IMR-90 (cell line): ENCODE data around the gene FANK1.

ENCODE experiments used
- CEBPB ChIP-seq: IDR thresholded peaks from 2 replicates; pipeline ENCODE4 v1.6.1; 2012; ENCODE audit warnings: low read depth, low read length, improper control_type of control experiment
- CTCF ChIP-seq: conservative IDR thresholded peaks from 2 replicates; pipeline ENCODE4 v1.5.1; 2012; ENCODE audit warnings: mild to moderate bottlenecking, low read depth, low read length, improper control_type of control experiment
- FOS ChIP-seq: fragments of 150-350 bp; IDR thresholded peaks from 2 replicates; pipeline ENCODE4 v1.6.1; 2016; ENCODE audit warnings: low read depth, low read length
- MAFK ChIP-seq: IDR thresholded peaks from 2 replicates; pipeline ENCODE4 v1.6.1; 2012; ENCODE audit warnings: low read depth, low read length, improper control_type of control experiment
- MAZ ChIP-seq: IDR thresholded peaks from 2 replicates; pipeline ENCODE4 v1.6.1; 2012; ENCODE audit warnings: low read depth, mild to moderate bottlenecking, low read length, improper control_type of control experiment, moderate library complexity, borderline replicate concordance
- MXI1 ChIP-seq: IDR thresholded peaks from 2 replicates; pipeline ENCODE4 v1.6.1; 2012; ENCODE audit warnings: low read depth, mild to moderate bottlenecking, low read length, moderate library complexity, borderline replicate concordance
- POLR2A ChIP-seq: IDR thresholded peaks from 2 replicates; pipeline ENCODE4 v1.6.1; 2012; ENCODE audit warnings: mild to moderate bottlenecking, low read depth, low read length
- RAD21 ChIP-seq: IDR thresholded peaks from 2 replicates; pipeline ENCODE4 v1.6.1; 2012; ENCODE audit warnings: low read length, improper control_type of control experiment
- RCOR1 ChIP-seq: IDR thresholded peaks from 2 replicates; pipeline ENCODE4 v1.6.1; 2012; ENCODE audit warnings: mild to moderate bottlenecking, low read length, improper control_type of control experiment; ENCODE audit not compliant: insufficient replicate concordance
- RFX5 ChIP-seq: IDR thresholded peaks from 2 replicates; pipeline ENCODE4 v1.8.0; 2012; ENCODE audit warnings: low read depth, mild to moderate bottlenecking, low read length, moderate library complexity
- SMC3 ChIP-seq: fragments of 150-350 bp; IDR thresholded peaks from 2 replicates; pipeline ENCODE4 v1.6.1; 2016; ENCODE audit warnings: low read depth, mild to moderate bottlenecking, antibody characterized with exemption, low read length, moderate library complexity
- USF2 ChIP-seq: fragments of 150-350 bp; IDR thresholded peaks from 2 replicates; pipeline ENCODE4 v1.6.1; 2017; ENCODE audit warnings: mild to moderate bottlenecking, antibody characterized with exemption, low read length, low read depth

- TF ChIP-seq CTCF, result no peak
- no peak for TF ChIP-seq POLR2A
- TF ChIP-seq CEBPB, result peak; percentile 15; the same call in 1 of the 2 replicates
- TF ChIP-seq RAD21, result no peak
- no peak for TF ChIP-seq RCOR1
- TF ChIP-seq SMC3, result no peak
- no peak for TF ChIP-seq MAZ
- TF ChIP-seq MXI1, result no peak
- no peak for TF ChIP-seq FOS
- no peak for TF ChIP-seq RFX5
- TF ChIP-seq MAFK, result no peak
- TF ChIP-seq USF2, result no peak
Observed at GRCh38 chr10:125883211-125883610, 13.2 kb upstream of the FANK1 start.
